ENCODE measurements around the gene FRMPD4.

Gene FRMPD4

GRCh38 chrX:12441381-12442128, 303.3 kb downstream of the FRMPD4 start:
- Histone ChIP-seq H3K9me3 (ENCODE audit: low read length) (no peaks in the 10 kb centered on the region), H3K36me3 (ENCODE audit: insufficient read depth, low read length) (no peaks in the 10 kb centered on the region), H3K4me2 (ENCODE audit: low read length) (no peak overlapping the region), H3K27ac (ENCODE audit: low read depth, low read length, poor library complexity, severe bottlenecking) (no peak overlapping the region), H3K4me1 (ENCODE audit: insufficient read depth, low read length, severe bottlenecking) (no peaks in the 10 kb centered on the region), H2AFZ (ENCODE audit: low read length) (no peak overlapping the region), H3K9ac (ENCODE audit: low read length) (no peak overlapping the region), H4K20me1 (ENCODE audit: insufficient read depth, low read length) (no peaks in the 10 kb centered on the region), H3K9me2 (ENCODE audit: low read depth, low read length) (no peaks in the 10 kb centered on the region), H3K4me3 (ENCODE audit: low read depth, low read length, poor library complexity, severe bottlenecking) (no peak overlapping the region), H3K79me2 (ENCODE audit: insufficient read depth, low read length) (no peaks in the 10 kb centered on the region), H3K27me3 (ENCODE audit: insufficient read depth, low read length) (no peaks in the 10 kb centered on the region), H3F3A (ENCODE audit: insufficient read depth, low read length) (no peaks in the 10 kb centered on the region)
- TF ChIP-seq CTCF (IDR thresholded peaks at IDR 0.05; ENCODE audit: low read length) (no peak), EZH2 (IDR thresholded peaks at IDR 0.05; ENCODE audit: borderline replicate concordance, low read length) (no peak)

- Histone ChIP-seq H3K9me2 (ENCODE audit: low read depth, low read length) (no peaks in the 10 kb centered on the region), H3K9me3 (ENCODE audit: low read length) (no peaks in the 10 kb centered on the region), H3K4me2 (ENCODE audit: low read length) (no peak overlapping the region), H3K27me3 (ENCODE audit: insufficient read depth, low read length) (no peaks in the 10 kb centered on the region), H3K4me3 (ENCODE audit: low read depth, low read length, poor library complexity, severe bottlenecking) (no peak overlapping the region), H3K79me2 (ENCODE audit: insufficient read depth, low read length) (no peaks in the 10 kb centered on the region), H3K27ac (ENCODE audit: low read depth, low read length, poor library complexity, severe bottlenecking) (no peak overlapping the region), H3K36me3 (ENCODE audit: insufficient read depth, low read length) (no peaks in the 10 kb centered on the region), H3K4me1 (ENCODE audit: insufficient read depth, low read length, severe bottlenecking) (no peaks in the 10 kb centered on the region), H4K20me1 (ENCODE audit: insufficient read depth, low read length) (no peaks in the 10 kb centered on the region), H2AFZ (ENCODE audit: low read length) (no peak overlapping the region), H3F3A (ENCODE audit: insufficient read depth, low read length) (no peaks in the 10 kb centered on the region), H3K9ac (ENCODE audit: low read length) (no peak overlapping the region)
- TF ChIP-seq CTCF (IDR thresholded peaks at IDR 0.05; ENCODE audit: low read length) = no peak
- TF ChIP-seq EZH2 (IDR thresholded peaks at IDR 0.05; ENCODE audit: borderline replicate concordance, low read length) = no peak
Measured at GRCh38 chrX:12443534-12444098, 305.3 kb downstream of the FRMPD4 start.

GRCh38 chrX:12446342-12447075, 308.2 kb downstream of the FRMPD4 start:
- TF ChIP-seq CTCF (IDR thresholded peaks at IDR 0.05; ENCODE audit: low read length) (no peak), EZH2 (IDR thresholded peaks at IDR 0.05; ENCODE audit: borderline replicate concordance, low read length) (no peak)

More at GRCh38 chrX:12446342-12447075, 308.2 kb downstream of the FRMPD4 start:
- no peaks in the 10 kb centered on the region for H3K4me1 ChIP-seq (ENCODE audit: insufficient read depth, low read length, severe bottlenecking)
- H4K20me1 ChIP-seq (ENCODE audit: insufficient read depth, low read length) = no peaks in the 10 kb centered on the region
- H3F3A ChIP-seq (ENCODE audit: insufficient read depth, low read length) = no peaks in the 10 kb centered on the region
- no peaks in the 10 kb centered on the region for H3K36me3 ChIP-seq (ENCODE audit: insufficient read depth, low read length)
- H2AFZ ChIP-seq (ENCODE audit: low read length) = no peak overlapping the region
- no peak overlapping the region for H3K9ac ChIP-seq (ENCODE audit: low read length)
- no peak overlapping the region for H3K4me2 ChIP-seq (ENCODE audit: low read length)
- no peak overlapping the region for H3K27ac ChIP-seq (ENCODE audit: low read depth, low read length, poor library complexity, severe bottlenecking)
- H3K79me2 ChIP-seq (ENCODE audit: insufficient read depth, low read length) = no peaks in the 10 kb centered on the region
- no peak overlapping the region for H3K4me3 ChIP-seq (ENCODE audit: low read depth, low read length, poor library complexity, severe bottlenecking)
- H3K27me3 ChIP-seq (ENCODE audit: insufficient read depth, low read length) = no peaks in the 10 kb centered on the region
- H3K9me2 ChIP-seq (ENCODE audit: low read depth, low read length) = no peaks in the 10 kb centered on the region
- no peaks in the 10 kb centered on the region for H3K9me3 ChIP-seq (ENCODE audit: low read length)
